HUES6 (cell line): ENCODE results near the gene HHIPL1.
"Not testable (repeated sequence)": the region's sequence is repeated elsewhere in the genome, so short reads cannot be mapped to it uniquely, and the experiment has no call there.

Source experiments
- H3K27ac ChIP-seq: 2 replicates; pipeline ENCODE4 v1.7.0; 2013; ENCODE audit warnings: low read depth, mild to moderate bottlenecking, low read length, inconsistent platforms
- H3K27me3 ChIP-seq: 2 replicates; pipeline ENCODE4 v1.6.1; 2013; ENCODE audit warnings: low read length; ENCODE audit not compliant: control insufficient read depth, insufficient read depth
- H3K36me3 ChIP-seq: 2 replicates; pipeline ENCODE4 v1.6.1; 2013; ENCODE audit warnings: low read length; ENCODE audit not compliant: control insufficient read depth, insufficient read depth
- H3K4me1 ChIP-seq: 2 replicates; pipeline ENCODE4 v1.6.1; 2013; ENCODE audit warnings: low read length; ENCODE audit not compliant: control insufficient read depth, insufficient read depth
- H3K4me3 ChIP-seq: 2 replicates; pipeline ENCODE4 v1.5.1; 2013; ENCODE audit warnings: low read depth, low read length
- H3K9ac ChIP-seq: one replicate; pipeline ENCODE4 v1.6.1; 2013; ENCODE audit warnings: mild to moderate bottlenecking, low read length
- H3K9me3 ChIP-seq: 2 replicates; pipeline ENCODE4 v1.6.1; 2013; ENCODE audit warnings: low read depth, low read length; ENCODE audit not compliant: control insufficient read depth, insufficient read depth

The HHIPL1 gene

DNA sequence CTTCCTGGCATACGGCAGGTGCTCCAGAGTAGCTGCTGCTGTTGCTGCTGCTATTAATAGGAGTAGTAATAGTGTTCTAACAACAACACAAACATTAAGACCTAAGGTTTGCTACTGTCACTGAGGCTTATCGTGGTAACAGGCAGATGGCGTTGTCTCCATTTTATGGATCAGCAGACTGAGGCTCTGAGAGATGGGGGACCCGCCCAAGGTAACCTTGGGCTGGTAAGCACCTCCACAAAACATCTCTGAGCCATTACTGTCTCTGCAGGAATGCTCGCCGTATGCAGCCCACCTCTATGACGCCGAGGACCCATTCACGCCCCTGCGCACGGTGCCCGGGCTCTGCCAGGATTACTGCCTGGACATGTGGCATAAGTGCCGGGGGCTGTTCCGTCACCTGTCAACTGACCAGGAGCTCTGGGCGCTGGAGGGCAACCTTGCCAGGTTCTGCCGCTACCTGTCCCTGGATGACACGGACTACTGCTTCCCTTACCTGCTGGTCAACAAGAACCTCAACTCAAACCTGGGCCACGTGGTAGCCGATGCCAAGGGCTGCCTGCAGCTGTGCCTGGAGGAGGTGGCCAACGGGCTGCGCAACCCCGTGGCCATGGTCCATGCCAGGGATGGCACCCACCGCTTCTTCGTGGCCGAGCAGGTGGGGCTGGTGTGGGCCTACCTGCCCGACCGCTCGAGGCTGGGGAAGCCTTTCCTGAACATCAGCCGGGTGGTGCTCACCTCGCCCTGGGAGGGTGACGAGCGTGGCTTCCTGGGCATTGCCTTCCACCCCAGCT lies 7.2 kb downstream of the HHIPL1 start:
- Histone ChIP-seq H3K36me3 (no peaks in the 10 kb centered on the region), H3K27ac (no peak overlapping the region), H3K4me3 (no peak overlapping the region), H3K4me1 (peaks cover 10% of the 10 kb centered on the region; the same call in 1 of the 2 replicates), H3K9ac (no peak overlapping the region), H3K9me3 (no peaks in the 10 kb centered on the region), H3K27me3 (no peaks in the 10 kb centered on the region; the same call in 1 of the 2 replicates)

GRCh38 chr14:99654235-99654985 lies 9.5 kb downstream of the HHIPL1 start:
- H3K9ac ChIP-seq: no peak overlapping the region
- peaks cover 3% of the 10 kb centered on the region; the same call in 1 of the 2 replicates for H3K4me1 ChIP-seq
- no peak overlapping the region for H3K27ac ChIP-seq
- H3K27me3 ChIP-seq: peaks cover 20% of the 10 kb centered on the region
- no peaks in the 10 kb centered on the region for H3K36me3 ChIP-seq
- no peaks in the 10 kb centered on the region for H3K9me3 ChIP-seq
- no peak overlapping the region for H3K4me3 ChIP-seq

- H3K9ac ChIP-seq: no peak overlapping the region
- H3K9me3 ChIP-seq: no peaks in the 10 kb centered on the region
- H3K27ac ChIP-seq: no peak overlapping the region
- no peaks in the 10 kb centered on the region for H3K36me3 ChIP-seq
- H3K27me3 ChIP-seq: peaks cover 28% of the 10 kb centered on the region
- peaks cover 8% of the 10 kb centered on the region for H3K4me1 ChIP-seq
- no peak overlapping the region for H3K4me3 ChIP-seq
Observed at GRCh38 chr14:99655521-99655920, 10.6 kb downstream of the HHIPL1 start.

DNA sequence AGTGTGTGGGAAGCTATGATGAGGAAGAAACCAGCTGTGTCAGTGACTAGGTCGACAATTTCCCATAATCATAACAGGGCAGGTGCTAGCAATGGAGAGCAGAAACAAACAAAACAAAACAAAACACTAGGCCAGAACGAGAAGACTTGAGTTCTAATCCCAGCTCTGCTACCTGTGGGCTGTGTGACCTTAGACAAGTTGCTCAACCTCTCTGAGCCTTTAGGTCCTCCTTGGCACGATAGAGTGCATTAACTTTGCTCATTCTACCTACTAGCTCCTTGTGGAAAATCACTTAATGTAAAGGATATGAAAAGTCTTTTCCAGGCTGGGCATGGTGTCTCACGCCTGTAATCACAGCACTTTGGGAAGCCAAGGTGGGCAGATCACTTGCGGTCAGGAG lies 11.2 kb downstream of the HHIPL1 start:
- Histone ChIP-seq H3K4me3 (no peak overlapping the region), H3K36me3 (no peaks in the 10 kb centered on the region), H3K9ac (no peak overlapping the region)

GRCh38 chr14:99657645-99658155 lies 12.8 kb downstream of the HHIPL1 start:
- Histone ChIP-seq H3K9me3 (no peaks in the 10 kb centered on the region), H3K27ac (no peak overlapping the region), H3K27me3 (peaks cover 34% of the 10 kb centered on the region), H3K36me3 (no peaks in the 10 kb centered on the region), H3K9ac (no peak overlapping the region), H3K4me3 (no peak overlapping the region), H3K4me1 (peaks cover 24% of the 10 kb centered on the region)

More for the DNA sequence above, 11.2 kb downstream of the HHIPL1 start:
- Histone ChIP-seq H3K27ac (no peak overlapping the region), H3K4me1 (peaks cover 14% of the 10 kb centered on the region), H3K27me3 (peaks cover 30% of the 10 kb centered on the region), H3K9me3 (no peaks in the 10 kb centered on the region)

GRCh38 chr14:99658218-99658845 lies 13.4 kb downstream of the HHIPL1 start:
- Histone ChIP-seq H3K4me1 (peaks cover 30% of the 10 kb centered on the region), H3K9me3 (no peaks in the 10 kb centered on the region), H3K27ac (no peak overlapping the region), H3K9ac (no peak overlapping the region), H3K36me3 (no peaks in the 10 kb centered on the region), H3K27me3 (peaks cover 35% of the 10 kb centered on the region), H3K4me3 (no peak overlapping the region)

DNA sequence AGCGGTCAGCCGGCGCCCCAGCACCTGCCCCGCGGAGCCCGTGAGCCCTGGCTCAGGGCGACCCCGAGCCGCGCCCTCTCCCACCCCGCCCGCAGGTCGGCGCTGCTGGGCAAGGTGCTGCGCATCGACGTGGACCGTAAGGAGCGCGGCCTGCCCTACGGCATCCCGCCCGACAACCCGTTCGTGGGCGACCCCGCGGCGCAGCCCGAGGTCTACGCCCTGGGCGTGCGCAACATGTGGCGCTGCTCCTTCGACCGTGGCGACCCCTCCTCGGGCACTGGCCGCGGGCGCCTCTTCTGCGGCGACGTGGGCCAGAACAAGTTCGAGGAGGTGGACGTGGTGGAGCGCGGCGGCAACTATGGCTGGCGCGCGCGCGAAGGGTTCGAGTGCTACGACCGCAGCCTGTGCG lies 14.4 kb downstream of the HHIPL1 start:
- Histone ChIP-seq H3K4me3 (peak overlapping the region; percentile 57; the same call in 1 of the 2 replicates), H3K9ac (no peak overlapping the region), H3K9me3 (no peaks in the 10 kb centered on the region), H3K4me1 (peaks cover 39% of the 10 kb centered on the region), H3K27me3 (peaks cover 35% of the 10 kb centered on the region), H3K27ac (no peak overlapping the region), H3K36me3 (no peaks in the 10 kb centered on the region)

GRCh38 chr14:99660006-99660566 lies 15.2 kb downstream of the HHIPL1 start:
- H3K9me3 ChIP-seq: no peaks in the 10 kb centered on the region
- no peak overlapping the region for H3K27ac ChIP-seq
- H3K36me3 ChIP-seq: no peaks in the 10 kb centered on the region
- H3K4me1 ChIP-seq: peaks cover 47% of the 10 kb centered on the region
- peak overlapping the region; percentile 55 for H3K9ac ChIP-seq
- H3K4me3 ChIP-seq: peak overlapping the region; percentile 51
- peaks cover 35% of the 10 kb centered on the region for H3K27me3 ChIP-seq

GRCh38 chr14:99660794-99661193 lies 15.9 kb downstream of the HHIPL1 start:
- Histone ChIP-seq H3K9me3 (no peaks in the 10 kb centered on the region), H3K4me1 (peaks cover 50% of the 10 kb centered on the region), H3K36me3 (no peaks in the 10 kb centered on the region), H3K27me3 (peaks cover 35% of the 10 kb centered on the region), H3K9ac (peak overlapping the region; percentile 55), H3K27ac (no peak overlapping the region; the same call in 1 of the 2 replicates), H3K4me3 (peak overlapping the region; percentile 51; the same call in 1 of the 2 replicates)

GRCh38 chr14:99661206-99661605 lies 16.3 kb downstream of the HHIPL1 start:
- Histone ChIP-seq H3K9ac (peak overlapping the region; percentile 14), H3K4me3 (0 out of 2 replicates have a peak overlapping the region, but pooled peaks have one; percentile 51), H3K27me3 (peaks cover 35% of the 10 kb centered on the region), H3K4me1 (peaks cover 53% of the 10 kb centered on the region)
- H3K9me3 ChIP-seq, H3K36me3 ChIP-seq, H3K27ac ChIP-seq: not testable (repeated sequence)
